ENCODE results near the gene P3H4. TPM values are rescaled to one million over a fixed set of nuclear protein-coding genes. Genes with fewer than 3 reads are reported as not detected.

Gene P3H4
- total RNA-seq, 2 donors from 2014 or later: 1.8 to 5.2 TPM

DNA sequence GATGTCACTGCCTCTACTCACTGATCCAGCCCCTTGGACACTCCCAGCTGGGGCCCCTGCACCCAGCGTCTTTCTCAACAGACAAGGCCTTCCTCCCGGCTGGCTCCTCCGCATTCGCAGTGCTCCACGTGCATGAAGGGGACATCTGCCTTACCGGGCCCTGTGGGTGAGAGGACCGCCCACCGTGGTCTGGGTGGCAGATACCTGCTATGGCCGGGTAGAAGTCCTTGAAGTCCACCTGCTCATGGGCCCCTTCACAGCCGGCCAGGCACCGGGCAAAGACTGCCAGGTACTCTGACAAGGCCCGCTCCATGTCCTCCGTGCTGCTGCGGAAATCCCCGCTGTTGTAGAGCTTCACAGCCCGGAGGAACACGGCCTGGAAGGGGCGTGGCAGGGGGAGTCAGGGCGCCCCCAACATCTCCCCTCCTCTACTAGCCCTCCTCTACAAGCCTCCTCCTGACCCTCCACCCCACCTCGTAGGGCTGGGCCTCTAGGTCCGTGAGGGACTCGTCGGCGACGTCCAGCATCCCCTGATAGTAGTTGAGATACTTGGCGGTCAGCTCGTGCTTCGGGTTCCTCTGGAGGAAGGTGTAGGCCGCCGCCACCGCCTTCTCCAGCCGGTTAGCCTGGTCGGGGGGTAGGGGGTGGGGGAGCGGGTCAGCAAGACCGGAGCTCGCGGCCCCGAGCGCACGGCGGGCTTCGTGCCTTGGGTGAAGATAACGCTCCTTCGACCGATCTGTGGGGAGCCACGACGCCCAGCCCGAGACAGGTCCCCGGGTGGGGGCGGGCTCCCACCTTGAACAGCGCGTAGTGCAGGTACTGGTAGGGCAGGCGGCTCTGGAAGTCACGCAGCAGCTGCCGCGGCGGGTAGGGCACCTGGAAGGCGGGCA, 845 bp downstream of the P3H4 start:
- Mint-ChIP-seq H3K27ac (no peak overlapping the region), H3K27me3 (no peaks in the 10 kb centered on the region), H3K4me1 (ENCODE audit: low read depth in 2 of 2) (peaks cover 13 to 20% of the 10 kb centered on the region in 2 donors), H3K4me3 (peak overlapping the region; percentile 93), H3K36me3 (no peaks in the 10 kb centered on the region), H3K9me3 (no peaks in the 10 kb centered on the region)
- no peak for DNase-seq (ENCODE audit: low spot score)
- peak in 1 of 2 donors; percentile 15 for ATAC-seq

- H3K9me3 Mint-ChIP-seq: no peaks in the 10 kb centered on the region
- H3K4me3 Mint-ChIP-seq: no peak overlapping the region
- no peaks in the 10 kb centered on the region for H3K27me3 Mint-ChIP-seq
- peaks cover 7 to 15% of the 10 kb centered on the region in 2 donors for H3K4me1 Mint-ChIP-seq (ENCODE audit: low read depth in 2 of 2)
- H3K27ac Mint-ChIP-seq: no peak overlapping the region
- ATAC-seq: no peak
- H3K36me3 Mint-ChIP-seq: no peaks in the 10 kb centered on the region
- DNase-seq (ENCODE audit: low spot score): no peak
Observed at GRCh38 chr17:41806685-41807445, 4.9 kb downstream of the P3H4 start.

GRCh38 chr17:41803049-41804020, 8.4 kb downstream of the P3H4 start:
- no peak for DNase-seq (ENCODE audit: low spot score)
- no peak overlapping the region for H3K4me3 Mint-ChIP-seq
- H3K9me3 Mint-ChIP-seq: no peaks in the 10 kb centered on the region
- H3K27ac Mint-ChIP-seq: no peak overlapping the region
- no peaks in the 10 kb centered on the region for H3K27me3 Mint-ChIP-seq
- H3K36me3 Mint-ChIP-seq: no peaks in the 10 kb centered on the region
- ATAC-seq: no peak
- H3K4me1 Mint-ChIP-seq (ENCODE audit: low read depth in 2 of 2): peaks cover 4 to 5% of the 10 kb centered on the region in 2 donors

GRCh38 chr17:41801374-41802271, 10.1 kb downstream of the P3H4 start:
- H3K9me3 Mint-ChIP-seq: no peaks in the 10 kb centered on the region
- DNase-seq (ENCODE audit: low spot score) (no peak), ATAC-seq (peak; percentile 74 to 82)
- H3K36me3 Mint-ChIP-seq: no peaks in the 10 kb centered on the region
- H3K4me3 Mint-ChIP-seq: no peak overlapping the region
- H3K27ac Mint-ChIP-seq: no peak overlapping the region
- H3K27me3 Mint-ChIP-seq: no peaks in the 10 kb centered on the region
- peaks cover 4 to 5% of the 10 kb centered on the region in 2 donors for H3K4me1 Mint-ChIP-seq (ENCODE audit: low read depth in 2 of 2)

DNA sequence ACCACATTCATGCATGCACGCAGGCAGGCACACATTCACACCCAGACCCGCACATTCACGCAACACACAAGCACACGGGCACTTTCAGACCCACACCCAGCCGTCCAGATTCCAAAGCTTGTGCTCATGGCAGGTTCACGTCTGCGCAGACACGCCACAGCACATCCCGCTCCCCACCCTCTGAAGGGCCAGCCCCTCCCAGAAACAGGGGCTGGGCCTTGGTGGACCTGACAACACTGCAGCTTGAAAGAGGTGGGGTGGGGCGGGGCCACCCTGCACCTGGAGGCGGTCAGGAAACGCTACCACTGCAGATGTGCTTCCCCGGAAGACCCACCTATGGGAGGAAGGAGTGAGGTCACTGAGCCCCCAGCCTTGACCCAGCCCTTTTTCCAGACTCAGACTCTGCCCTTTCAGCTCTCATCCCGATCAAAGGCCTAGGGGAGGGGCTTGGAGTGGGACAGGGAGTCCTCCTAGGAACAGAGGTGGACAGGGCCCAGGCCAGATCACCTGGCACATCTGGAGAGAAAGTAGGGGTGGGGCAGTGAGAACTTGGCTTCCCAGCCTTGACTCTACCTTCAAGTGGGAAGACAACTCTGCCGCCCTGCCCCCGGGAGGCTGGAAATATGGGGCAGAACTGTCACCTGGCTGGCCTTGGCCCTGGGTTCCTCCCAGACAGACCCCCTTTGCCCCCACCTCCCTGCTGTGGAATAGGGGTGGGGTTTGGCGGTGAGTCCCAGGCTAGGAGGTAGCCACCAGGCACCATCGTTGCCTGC, 11.0 kb downstream of the P3H4 start:
- Mint-ChIP-seq H3K27ac (no peak overlapping the region), H3K4me1 (ENCODE audit: low read depth in 2 of 2) (peaks cover 4 to 5% of the 10 kb centered on the region in 2 donors), H3K4me3 (no peak overlapping the region), H3K36me3 (no peaks in the 10 kb centered on the region), H3K27me3 (no peaks in the 10 kb centered on the region), H3K9me3 (no peaks in the 10 kb centered on the region)
- no peak for DNase-seq (ENCODE audit: low spot score)
- ATAC-seq: no peak

GRCh38 chr17:41799366-41799765, 12.4 kb downstream of the P3H4 start:
- H3K4me3 Mint-ChIP-seq: no peak overlapping the region
- H3K36me3 Mint-ChIP-seq: no peaks in the 10 kb centered on the region
- ATAC-seq (no peak), DNase-seq (ENCODE audit: low spot score) (no peak)
- no peak overlapping the region for H3K27ac Mint-ChIP-seq
- H3K4me1 Mint-ChIP-seq (ENCODE audit: low read depth in 2 of 2): peaks cover 4 to 5% of the 10 kb centered on the region in 2 donors
- H3K9me3 Mint-ChIP-seq: no peaks in the 10 kb centered on the region
- no peaks in the 10 kb centered on the region for H3K27me3 Mint-ChIP-seq

DNA sequence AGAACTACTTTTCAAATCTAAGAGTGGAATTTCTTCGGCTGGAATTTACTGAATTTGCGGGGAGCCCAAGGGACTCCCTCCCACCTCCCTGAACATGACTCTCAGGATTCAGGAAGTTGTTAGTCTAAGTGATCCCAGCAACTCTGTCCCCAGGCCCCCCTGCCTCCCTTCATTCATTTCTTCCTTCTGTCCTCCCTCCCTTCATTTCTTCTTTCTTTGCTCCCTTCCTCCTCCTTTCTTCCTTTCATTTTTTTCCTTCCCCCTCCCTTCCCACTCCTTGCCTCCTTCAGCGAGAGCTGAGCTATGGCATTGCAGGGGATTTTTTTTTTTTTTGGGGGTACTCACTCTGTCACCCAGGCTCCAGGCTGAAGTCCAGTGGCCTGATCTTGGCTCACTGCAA, 14.4 kb downstream of the P3H4 start:
- no peak for ATAC-seq
- Mint-ChIP-seq H3K9me3 (no peaks in the 10 kb centered on the region), H3K27ac (no peak overlapping the region), H3K4me1 (ENCODE audit: low read depth in 2 of 2) (peaks cover 4 to 5% of the 10 kb centered on the region in 2 donors), H3K4me3 (no peak overlapping the region), H3K36me3 (no peaks in the 10 kb centered on the region), H3K27me3 (no peaks in the 10 kb centered on the region)
- no peak for DNase-seq (ENCODE audit: low spot score)

DNA sequence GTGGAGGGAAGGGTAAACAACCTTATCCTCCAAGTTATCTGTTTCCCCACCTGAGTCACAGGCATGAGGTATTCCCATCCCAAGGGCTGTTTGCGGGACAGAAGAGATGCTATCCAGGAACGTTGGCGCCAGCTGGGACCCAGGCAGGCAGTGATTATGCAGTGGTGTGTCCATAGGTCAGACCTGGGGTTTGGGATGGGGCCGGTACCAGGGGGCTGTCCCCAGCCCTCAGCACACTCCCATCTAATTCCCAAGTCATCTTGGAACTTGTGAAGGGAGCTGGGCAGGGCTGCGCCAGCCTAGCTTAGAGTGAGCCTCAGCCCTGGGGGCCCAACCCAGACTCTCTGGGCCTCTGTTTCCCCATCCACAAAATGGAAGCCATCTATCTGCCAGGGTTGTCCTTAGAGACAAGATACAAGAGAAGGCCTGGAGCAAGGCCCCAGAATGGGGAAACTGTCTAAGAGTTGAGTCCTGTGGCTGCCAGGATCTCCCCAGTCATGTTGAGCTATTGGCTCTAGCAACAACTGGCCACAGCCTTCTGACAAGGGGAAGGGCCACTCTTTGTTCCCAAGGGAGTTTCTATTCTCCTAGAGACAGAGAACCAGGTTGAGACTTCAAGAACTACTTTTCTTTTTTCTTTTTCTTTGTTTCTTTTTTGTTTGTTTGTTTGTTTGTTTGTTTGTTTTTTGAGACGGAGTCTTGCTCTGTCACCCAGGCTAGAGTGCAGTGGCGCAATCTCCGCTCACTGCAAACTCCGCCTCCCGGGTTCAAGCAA, 15.4 kb downstream of the P3H4 start:
- ATAC-seq (no peak), DNase-seq (ENCODE audit: low spot score) (no peak)
- Mint-ChIP-seq H3K9me3 (no peaks in the 10 kb centered on the region), H3K4me1 (ENCODE audit: low read depth in 2 of 2) (peaks cover 0 to under 1% of the 10 kb centered on the region in 2 donors), H3K27ac (no peak overlapping the region), H3K4me3 (no peak overlapping the region), H3K36me3 (no peaks in the 10 kb centered on the region), H3K27me3 (no peaks in the 10 kb centered on the region)

DNA sequence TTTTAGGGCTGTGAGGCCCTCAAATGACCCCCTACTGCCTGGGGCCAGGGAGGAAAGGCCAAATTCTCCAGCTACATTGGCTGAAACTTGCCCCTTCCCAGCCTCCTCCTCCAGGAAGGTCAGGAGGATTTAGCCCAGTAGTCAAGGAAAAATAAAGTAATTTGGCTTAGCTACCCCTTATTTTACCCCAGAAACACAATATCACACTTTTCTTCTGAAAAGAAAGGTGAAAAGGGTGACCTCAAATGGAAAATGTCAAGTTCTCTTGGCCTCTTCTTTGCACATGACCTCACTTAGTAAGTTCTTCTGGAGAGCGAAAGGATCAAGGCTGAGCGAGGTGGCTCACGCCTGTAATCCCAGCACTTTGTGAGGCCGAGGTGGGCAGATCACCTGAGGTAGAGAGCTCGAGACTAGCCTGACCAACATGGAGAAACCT, 17.2 kb downstream of the P3H4 start:
- ATAC-seq: no peak
- H3K36me3 Mint-ChIP-seq: no peaks in the 10 kb centered on the region
- no peaks in the 10 kb centered on the region for H3K4me1 Mint-ChIP-seq (ENCODE audit: low read depth in 2 of 2)
- no peak for DNase-seq (ENCODE audit: low spot score)
- no peak overlapping the region for H3K4me3 Mint-ChIP-seq
- H3K27me3 Mint-ChIP-seq: no peaks in the 10 kb centered on the region
- no peaks in the 10 kb centered on the region for H3K9me3 Mint-ChIP-seq
- no peak overlapping the region for H3K27ac Mint-ChIP-seq

GRCh38 chr17:41793784-41794539, 17.8 kb downstream of the P3H4 start:
- Mint-ChIP-seq H3K36me3 (no peaks in the 10 kb centered on the region), H3K4me3 (no peak overlapping the region), H3K27me3 (no peaks in the 10 kb centered on the region), H3K4me1 (ENCODE audit: low read depth in 2 of 2) (no peaks in the 10 kb centered on the region), H3K27ac (no peak overlapping the region), H3K9me3 (no peaks in the 10 kb centered on the region)
- DNase-seq (ENCODE audit: low spot score): no peak
- ATAC-seq: no peak
